KG1 (cell line): ENCODE measurements around the gene H3-3A.

ENCODE experiments used
- DNase-seq: peaks from one replicate; lab custom pipeline; 2025; lab: John Stamatoyannopoulos, UW

H3-3A gene

DNA sequence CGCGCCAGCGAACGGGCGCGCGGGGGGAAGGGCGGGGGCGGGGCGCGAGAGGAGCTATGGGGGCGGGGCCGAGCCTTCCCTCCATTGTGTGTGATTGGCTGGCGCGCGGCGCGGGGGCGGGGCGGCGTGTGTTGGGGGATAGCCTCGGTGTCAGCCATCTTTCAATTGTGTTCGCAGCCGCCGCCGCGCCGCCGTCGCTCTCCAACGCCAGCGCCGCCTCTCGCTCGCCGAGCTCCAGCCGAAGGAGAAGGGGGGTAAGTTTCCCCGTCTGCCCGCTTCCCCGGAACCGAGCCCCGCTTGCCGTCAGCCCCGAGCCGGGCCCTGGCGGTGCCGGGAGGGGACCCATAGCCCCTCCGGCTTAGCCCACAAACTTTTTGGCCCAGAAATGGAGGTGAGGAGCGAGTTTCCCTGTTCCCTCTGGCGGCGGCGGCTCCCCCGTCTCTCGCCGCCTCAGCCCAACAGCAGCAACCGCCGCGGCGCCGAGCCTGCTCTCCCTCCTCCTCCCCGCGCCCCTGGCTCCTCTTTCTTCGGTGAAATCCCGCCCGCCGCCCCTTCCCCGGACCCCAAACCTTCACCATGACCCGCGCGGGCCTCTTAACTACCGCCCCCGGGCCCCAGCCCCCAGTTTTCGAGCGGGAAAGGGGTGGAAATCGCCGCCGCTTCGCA is at the start of gene H3-3A:
TSS of gene H3-3A (plus strand) at position 159 of the 666 bp plus-strand sequence. CDS start 1,636 bp downstream, outside the sequence.
- peak; percentile 82 for DNase-seq

DNA sequence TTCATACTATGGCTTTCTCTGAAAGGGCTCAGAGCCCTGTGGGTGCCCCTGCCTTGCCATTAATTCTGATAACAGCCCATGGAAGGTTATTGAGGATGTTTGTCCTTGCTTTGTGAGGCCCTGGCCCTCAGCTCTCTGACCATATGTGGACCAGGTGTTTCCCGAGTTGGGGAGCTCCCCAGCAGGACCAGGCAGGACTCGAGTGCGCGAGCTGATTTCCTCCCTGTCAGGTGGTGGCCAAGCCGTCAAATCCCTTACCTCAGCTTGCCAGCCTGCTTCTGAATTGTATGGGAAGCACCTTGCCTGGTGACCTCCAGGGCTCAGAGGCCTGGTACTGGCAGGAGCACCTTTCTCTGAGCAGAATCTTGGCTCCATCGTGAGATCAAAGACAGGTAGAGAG is 45.4 kb upstream of the H3-3A start:
- no peak for DNase-seq

DNA sequence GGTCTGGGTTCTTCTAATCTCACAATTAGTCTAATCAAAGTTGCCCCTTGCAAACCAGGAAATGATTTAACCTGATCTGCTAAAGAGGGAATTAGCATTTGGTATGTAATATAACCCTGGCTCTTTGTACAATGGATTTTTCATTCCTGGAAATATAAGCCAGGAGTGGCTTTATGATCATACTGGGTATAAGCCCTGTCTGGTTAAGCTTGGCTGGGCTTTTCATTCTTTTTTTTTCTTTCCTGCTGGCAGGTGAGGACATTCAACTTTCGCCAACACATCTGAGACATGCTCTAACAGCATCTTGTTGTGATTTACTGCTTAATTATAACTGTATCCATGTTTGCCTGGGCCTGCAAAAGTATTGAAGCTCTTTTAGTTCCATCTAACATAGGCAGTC is 42.9 kb upstream of the H3-3A start:
- no peak for DNase-seq

DNA sequence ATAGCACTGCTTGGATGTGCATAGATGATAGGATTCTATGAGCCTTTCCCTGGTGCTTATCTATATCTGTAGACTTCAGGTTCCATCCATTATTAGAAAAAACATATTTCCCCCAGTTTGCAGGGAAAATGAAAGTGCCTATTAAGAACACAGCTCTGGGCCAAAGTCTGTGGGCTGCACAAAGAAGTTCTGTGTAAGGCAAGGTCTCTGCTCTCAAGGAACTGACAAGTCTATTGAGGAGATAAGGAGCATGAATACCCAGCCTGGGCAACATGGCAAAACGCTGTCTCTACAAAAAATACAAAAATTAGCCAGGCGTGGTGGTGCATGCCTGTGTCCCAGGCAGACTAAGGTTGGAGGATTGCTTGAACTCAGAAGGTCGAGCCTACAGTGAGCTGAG is 41.1 kb upstream of the H3-3A start:
- no peak for DNase-seq

DNA sequence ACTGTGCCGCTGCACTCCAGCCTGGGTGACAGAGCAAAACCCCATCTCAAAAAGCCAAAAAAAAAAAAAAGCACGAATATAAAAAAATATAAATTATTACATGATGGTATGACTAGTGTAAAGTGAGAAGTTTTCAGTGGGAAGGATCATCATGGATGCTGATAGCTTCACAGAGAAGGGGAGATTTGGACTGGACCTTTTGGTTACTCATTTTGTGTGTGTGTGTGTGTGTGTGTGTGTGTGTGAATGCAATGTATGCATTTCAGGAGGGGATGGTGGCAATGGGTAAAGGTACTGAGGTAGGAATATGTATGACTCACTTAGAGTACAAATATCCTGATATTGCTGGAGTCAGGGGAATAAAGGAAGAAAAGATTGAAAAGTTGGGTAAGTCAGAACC is 40.7 kb upstream of the H3-3A start:
- DNase-seq = no peak

DNA sequence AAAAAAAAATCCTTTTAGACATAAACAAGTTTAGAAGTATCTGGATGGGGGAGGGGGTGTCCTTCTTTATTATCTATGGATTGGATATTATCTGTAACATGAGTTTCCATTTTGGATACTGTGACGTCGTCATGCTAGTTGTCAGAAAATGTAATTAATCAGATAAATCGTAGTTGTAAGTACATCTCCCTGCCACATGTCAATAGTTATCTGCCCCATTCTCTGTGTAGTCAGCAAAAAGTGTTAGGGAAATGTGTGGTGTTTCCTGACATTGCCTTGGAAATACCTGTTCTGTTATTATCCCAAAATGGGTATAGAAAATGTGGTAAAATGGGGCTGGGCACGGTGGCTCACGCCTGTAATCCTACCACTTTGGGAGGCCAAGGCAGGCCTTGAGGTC is 38.8 kb upstream of the H3-3A start:
- DNase-seq = no peak

DNA sequence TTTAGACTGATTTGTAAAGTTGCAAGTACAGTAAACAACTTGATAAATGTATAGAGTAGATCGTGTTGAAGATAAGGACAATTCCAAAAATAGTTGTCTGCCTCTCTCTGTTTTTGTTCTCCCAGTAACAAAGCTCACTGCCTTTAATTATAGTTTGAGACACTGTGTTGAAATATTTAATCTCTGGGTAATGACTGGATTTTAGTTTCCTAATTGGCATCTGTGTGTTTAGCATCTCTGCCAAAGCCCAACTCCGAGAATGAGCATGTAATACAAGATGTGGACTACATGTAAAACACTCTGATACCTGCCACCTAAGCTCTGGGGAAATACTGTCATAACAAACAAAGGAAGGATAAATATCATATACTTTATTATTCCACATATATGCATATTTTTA is 35.7 kb upstream of the H3-3A start:
- DNase-seq = no peak

DNA sequence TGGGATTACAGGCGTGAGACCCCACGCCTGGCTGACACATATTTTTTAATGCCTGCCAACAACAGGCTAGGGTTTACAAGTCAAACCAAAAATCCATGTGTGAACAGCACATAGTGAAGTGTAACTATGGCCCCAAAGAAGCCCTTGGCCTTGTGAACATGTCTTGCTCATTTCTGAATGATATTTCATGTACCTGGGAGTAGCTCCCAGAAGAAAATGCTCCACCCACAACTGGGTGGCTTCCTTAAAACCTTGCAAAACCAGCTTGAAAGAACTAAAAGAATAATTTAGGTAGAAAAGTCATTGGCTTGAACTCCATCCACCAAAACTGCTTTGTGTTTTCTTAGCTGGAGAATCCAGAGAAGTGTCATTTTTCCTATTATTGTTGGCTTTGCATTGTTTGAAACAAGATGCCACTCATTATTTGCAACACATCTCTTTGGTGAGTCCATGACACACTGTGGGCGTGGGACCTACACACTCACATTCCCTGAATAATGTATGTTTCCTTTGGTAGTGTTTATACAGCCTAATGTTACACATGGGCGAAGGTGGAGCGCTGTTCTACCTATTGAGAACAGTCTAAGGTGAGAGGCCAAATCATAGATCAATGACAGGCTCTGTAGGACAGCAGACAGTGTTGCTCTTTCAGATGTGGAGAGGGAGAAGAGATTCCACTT is 34.8 kb upstream of the H3-3A start:
- no peak for DNase-seq

DNA sequence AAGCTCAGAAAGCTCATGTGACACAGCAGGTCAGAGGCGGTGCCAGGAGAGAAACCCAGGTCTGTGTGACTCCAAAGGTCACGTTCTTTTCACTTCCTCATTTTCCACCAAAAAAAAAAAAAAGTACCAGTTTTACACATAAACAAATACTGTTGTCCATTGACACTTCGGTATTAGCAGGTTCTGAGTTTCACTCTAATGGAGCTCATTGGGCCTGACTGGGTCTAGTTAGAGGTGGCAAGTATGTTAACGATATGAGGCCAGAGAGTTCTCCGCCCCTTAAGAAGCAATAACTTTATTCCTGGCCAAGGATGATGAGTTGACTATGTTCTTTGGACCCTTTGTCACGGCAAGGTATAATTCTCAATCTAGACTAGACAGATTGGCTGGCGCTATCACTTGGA is 33.4 kb upstream of the H3-3A start:
- no peak for DNase-seq

DNA sequence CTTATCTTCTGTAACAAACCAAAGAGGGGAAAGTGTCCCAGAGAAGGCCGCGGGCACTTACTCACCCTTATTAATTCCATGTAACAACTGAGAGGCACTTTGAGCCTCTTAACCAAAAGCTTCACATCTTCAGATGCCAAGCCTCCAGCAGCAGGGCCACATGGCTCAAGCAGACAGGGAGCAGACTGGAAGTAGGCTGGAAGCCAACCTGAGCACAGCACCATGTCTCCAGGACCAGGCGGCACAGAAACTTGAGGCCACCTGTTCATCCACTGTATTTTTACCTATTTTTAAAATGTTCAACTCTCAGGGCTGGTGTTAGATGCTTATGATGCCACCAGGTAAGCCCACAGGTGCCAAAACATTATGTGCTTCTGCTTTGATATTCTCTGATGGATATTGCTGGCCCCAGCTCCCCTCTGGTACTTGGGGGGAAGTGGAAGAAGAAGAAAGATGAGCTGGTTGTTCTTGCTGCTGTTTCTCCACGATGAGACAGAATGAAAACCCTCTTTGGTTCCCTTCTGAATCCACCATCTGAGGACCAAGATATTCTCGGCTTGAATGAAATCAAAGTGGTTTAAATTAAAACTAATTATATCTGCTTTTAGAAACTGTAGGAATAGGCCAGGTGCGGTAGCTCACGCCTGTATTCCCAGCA is 32.8 kb upstream of the H3-3A start:
- DNase-seq = no peak

DNA sequence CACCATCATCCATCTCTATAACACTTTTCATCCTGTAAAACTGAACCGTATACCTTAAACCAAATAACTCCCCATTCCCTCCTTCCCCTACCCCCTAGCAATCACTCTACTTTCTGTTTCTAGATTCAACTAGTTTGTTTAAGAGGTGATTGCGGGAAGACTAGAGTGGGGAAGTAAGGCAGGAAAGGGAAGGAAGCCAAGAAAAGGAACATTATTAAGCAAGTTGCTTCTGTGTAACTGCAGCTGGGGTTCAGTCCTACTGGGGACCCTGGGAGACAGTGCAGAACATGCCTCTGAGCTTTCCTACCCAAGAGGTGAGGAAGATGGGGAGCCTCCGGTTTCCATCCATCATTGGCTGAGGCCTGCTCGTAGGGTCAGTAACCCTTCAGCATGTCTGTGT is 28.9 kb upstream of the H3-3A start:
- no peak for DNase-seq

DNA sequence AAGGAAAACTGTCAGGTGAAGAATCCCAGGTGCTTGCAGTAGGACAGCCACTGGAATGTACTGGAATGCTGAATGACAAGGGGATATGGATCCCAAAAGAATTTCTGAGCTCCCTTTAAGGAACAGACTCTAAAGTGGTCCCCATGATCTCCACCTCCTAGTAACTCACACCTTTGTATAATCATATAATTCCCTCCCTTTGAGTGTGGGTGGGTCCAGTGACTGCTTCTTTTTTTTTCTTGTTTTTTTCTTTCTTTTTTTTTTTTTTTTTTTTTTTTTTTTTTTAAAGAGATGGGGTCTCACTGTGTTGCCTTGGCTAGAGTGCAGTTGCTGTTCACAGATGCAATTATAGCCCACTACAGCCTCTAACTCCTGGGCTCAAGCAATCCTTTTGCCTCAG is 28.5 kb upstream of the H3-3A start:
- DNase-seq = no peak

DNA sequence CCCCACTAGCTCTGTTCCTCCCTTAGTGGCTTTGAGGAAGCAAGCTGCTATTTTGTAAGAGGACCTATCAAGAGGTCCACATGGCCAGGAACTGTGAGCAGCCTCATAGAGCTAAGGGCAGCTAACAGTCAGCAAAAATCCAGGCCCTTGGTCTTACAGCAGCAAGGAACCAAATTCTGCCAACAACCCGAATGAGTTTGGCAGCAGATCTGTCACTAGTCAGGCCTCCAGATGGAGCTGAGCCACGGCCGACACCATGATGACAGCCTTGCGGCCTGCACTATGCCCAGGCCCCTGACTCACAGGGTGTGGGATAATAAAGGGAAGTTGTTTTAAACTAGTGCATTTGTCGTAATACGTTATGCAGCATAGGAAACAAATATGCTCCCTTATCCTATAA is 28.0 kb upstream of the H3-3A start:
- peak; percentile 37 for DNase-seq

DNA sequence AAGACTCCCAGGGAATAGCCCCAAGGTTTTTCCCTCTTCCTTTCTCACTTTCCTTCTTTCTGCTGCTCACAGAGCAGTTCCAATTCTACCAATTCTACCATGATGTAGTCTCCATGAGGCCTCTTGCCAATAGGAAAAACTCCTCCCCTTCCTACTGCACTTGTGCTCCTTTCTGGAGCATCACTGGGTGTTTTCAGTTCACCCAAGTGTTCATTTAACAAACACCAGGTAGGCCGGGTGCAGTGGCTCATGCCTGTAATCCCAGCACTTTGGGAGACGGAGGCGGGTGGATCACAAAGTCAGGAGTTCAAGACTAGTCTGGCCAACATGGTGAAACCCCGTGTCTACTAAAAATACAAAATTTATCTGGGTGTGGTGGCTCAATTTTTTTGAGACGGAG is 26.6 kb upstream of the H3-3A start:
- DNase-seq = no peak

DNA sequence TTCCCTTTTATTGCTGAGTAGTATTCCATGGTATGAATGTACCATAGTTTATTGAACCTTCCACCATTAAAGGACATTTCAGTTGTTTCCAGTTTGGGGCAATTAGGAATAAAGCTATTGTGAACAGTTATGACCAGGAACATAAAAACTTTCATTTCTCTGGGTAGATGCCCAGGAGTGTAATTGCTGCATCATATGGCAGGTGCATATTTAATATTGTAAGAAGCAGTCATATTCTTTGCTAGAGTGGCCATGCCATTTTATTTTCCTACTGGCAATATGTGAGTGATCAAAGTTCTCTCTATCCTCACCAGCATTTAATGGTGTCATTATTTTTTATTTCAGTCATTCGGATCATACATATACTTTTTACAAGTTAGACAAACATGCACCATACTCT is 23.9 kb upstream of the H3-3A start:
- DNase-seq = no peak

DNA sequence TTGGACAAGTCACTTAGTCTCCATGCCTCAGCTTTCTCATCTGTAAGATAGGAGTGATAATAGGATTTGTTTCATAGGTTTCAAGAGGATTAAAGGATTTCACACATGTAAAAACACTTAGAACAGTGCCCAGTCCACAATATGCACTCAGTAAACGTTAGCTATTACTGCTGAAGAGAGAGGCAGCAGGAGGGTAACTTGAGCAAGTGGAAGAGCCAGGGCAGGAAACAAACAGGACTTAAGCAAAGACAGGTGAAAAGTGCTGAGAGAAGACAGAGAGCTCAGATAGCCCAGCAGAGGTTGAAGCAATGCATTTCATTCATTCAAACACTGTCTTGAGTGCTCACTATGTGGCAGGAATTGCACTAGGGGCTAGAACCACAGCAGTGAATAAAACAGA is 21.1 kb upstream of the H3-3A start:
- DNase-seq = no peak

DNA sequence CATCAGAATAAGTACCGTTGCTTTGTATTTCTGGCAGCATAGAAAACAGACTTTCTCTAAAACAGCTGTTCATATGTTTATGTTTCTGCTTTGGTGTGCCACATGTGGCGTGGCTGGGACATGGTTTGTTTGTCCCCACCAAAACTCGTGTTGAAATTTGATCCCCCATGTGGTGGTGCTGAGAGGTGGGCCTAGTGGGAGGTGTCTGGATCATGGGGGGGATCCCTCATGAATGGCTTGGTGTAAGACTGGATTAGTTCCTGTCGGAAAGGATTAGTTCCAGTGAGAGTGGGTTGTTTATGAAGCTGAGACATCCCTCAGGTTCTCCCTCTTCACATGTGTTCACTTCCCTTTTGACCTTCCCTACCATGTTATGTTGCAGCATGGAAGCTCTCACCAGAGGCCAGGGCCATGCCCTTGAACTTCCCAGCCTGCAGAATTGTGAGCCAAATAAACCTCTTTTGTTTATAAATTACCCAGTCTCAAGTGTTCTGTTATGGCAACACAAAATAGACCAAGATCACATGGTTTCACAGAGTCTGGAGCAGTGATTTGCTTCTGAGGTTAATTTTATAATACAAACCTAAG is 17.9 kb upstream of the H3-3A start:
- DNase-seq = no peak

DNA sequence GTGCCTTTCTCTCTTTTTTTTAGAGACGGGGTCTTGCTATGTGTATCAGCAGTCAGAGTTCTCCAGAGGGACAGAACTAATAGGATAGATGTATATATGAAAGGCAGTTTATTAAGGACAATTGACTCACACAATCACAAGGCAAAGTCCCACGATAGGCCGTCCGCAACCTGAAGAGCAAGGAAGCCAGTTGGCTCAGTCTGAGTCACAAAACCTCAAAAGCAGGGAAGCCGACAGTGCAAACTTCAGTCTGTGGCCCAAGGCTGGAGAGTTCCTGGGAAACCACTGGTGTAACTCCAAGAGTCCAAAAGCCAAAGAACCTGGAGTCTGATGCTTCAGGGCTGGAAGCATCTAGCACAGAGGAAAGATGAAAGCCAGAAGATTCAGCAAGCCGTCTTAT is 16.3 kb upstream of the H3-3A start:
- no peak for DNase-seq

DNA sequence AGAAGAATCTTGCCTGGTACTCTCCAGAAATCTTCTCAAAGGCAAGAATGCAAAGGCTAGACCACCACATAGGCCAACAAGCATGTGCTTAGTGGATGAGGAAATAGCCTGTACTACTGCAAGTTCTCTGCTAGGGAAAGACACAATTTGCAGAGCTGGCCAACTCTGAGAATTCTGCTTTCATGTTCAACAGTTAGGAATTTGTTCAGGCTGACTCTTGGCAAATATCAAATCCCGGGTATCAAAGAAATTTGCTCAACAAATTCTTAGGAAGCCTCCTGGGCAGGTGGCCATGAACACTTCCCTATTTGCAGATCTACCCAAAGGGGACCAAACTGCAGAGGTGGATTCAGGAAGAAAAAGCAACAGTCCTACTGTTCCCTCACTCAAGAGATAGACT is 15.0 kb upstream of the H3-3A start:
- no peak for DNase-seq

DNA sequence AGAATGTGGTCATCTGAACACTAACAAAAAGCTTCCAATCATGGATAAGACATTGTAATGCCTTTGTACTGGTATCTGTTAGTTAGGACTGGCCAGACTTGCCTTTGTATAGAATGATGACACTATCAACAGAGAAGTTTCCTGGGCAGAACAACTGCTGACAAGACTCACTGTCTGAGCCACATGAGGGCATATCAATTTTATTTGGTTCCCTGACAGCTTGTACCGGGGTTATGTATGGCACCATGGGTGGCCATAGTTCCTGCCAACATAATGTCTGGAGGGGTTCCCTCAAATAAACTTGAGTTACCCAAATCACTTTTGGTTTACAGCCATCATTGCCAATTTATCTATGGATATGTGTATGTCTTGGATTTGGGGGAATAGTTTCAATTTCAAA is 13.6 kb upstream of the H3-3A start:
- no peak for DNase-seq

DNA sequence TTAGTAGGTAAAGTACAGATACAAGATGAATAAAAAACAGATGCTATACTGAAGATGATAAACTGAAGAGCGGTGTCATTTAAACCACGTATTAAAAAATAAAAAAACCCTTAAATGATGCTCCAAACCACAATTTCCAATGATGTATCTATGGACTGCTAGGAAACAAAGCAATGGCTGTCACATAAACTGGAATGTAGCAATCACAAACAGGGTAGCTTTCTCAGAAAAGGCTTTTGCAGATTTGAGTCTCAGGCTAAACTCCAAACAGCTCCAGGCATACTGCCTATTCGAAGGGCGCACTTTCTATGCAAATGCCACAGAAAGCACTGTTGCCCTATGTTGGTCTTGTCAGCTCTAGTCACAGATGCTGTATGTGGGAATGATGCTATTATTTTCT is 12.4 kb upstream of the H3-3A start:
- DNase-seq = no peak

DNA sequence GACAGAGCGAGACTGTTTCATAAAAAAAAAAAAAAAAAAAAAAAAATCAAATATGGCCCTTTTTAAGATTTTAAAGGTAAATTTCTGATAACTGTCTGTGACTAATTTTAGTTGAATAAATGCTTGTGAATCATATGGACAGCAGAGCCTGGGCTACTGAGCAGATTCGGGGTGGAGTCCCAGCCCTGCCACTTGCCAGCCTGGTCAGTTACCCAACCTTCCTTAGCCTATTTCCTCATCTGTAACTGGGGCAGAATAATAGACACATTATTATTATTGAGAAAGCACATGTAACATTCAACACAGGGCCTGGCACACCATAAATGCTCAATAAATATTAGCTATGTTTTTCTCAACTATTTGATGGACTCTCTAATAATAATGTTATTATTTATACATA is 11.2 kb upstream of the H3-3A start:
- no peak for DNase-seq

DNA sequence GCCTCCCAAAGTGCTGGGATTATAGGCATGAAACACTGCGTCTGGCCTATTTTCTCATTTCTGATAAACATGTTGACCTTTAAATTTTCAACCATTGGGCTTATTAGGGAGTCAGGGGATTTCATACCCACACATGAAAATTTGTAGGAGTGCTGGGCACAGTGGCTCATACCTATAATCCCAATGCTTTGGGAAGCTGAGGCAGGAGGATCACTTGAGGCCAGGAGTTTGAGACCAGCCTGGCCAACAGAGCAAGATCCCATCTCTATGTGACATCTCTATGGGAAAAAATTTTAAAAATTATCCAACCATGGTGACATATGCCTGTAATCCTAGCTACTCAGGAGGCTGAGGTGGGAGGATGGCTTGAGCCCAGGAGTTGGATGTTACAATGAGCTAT is 10.5 kb upstream of the H3-3A start:
- DNase-seq = no peak
